NCI-H82 treated with DMSO at 0.1 percent for 48 hours (cell line): ENCODE results near the gene ZNF385B.

ENCODE experiments used
- DNase-seq: peaks from one replicate; lab custom pipeline; 2025; ENCODE audit not compliant: unreplicated experiment; lab: John Stamatoyannopoulos, UW

Gene ZNF385B

DNA sequence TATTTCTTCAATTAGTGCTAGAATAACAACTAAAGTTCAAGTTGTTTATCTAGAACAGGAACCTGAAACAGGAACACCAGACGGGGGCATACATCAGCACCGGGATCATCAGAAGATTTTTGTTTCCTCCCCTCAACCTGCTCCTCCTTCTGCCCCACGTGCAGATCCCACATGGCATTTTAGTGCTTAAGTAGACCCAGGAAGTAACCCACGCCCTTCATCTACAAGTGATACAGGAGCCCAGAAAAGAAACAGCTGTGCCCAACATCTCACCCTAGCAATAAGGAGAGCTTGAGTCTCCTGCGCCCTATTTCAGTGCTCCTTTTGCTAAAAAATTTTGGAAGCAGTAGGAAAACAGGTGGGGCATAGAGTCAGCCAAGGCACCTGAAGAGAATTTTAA, 5.2 kb downstream of the ZNF385B start:
- no peak for DNase-seq

DNA sequence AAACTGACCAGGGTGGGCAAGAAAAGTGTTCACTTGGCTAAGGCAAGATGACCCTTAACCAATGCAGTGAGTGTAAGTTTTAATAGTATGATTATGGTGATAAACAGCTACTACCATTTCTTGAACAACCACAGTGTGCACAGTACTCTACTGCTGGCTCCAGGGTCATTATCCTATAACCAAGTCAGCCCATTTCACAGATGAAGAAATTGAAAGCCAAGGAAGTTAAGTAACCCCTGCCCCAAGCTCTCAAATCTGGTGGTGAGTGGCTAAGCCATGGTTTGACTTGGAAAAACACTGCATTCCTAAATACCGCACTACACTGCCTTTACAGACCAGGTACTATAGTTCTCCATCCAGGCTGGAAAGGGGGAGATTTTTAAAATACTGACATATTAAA, 5.7 kb downstream of the ZNF385B start:
- DNase-seq, result no peak

DNA sequence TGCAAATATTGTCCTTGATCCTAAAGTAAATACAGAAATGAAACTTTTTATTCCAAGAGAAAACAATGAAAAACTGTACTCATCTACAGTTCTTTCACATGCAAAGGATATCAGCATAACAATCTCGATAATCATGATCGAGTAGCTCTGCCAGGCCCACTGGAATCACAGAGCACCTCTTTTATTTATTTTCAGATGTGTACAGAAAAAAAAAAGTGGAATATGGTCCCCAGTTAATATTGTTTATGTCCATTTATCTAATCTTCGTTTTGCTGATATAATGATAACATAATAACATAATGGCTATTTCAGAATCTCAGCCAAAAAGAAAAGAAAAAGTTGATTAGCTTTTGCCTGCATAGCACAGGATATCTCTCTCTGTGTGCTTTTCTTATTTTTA, 6.5 kb downstream of the ZNF385B start:
- DNase-seq, result no peak

DNA sequence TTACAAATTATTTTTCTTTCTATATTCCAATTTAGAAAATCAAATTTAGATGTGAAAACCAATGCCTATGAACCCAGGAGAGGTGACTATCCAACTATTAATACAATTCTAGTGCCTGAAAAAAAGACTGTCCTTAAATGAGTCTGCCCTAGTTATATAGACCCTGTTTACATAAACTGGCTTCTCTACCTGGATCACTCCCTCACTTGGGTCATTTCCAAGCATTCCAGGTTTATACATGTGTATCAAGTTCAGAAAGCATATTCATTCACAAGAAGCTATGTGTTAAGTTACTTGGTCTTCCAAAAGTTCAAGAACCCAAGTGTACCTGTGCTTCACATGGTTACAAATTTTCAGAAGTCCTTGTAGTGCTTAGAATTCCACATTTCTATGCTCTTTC, 8.3 kb downstream of the ZNF385B start:
- no peak for DNase-seq

DNA sequence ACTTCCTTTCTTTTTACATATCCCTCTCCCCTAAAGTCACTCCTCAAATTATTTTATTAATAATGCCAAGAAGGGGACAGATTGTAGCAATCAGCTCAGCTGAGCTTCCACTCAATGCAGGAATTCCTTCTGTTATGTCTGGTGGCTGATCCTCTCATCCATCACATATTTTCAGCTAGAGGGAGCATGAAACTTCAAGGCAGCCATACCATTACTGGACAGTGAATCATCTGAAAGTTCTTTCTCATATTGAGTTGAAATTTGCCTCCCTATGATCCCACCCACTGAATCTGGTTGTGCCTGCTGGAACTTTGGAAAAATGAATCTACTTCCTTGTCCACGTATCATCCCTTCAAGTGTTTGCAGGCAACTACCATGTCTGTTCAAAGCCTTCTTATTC, 11.2 kb downstream of the ZNF385B start:
- no peak for DNase-seq

DNA sequence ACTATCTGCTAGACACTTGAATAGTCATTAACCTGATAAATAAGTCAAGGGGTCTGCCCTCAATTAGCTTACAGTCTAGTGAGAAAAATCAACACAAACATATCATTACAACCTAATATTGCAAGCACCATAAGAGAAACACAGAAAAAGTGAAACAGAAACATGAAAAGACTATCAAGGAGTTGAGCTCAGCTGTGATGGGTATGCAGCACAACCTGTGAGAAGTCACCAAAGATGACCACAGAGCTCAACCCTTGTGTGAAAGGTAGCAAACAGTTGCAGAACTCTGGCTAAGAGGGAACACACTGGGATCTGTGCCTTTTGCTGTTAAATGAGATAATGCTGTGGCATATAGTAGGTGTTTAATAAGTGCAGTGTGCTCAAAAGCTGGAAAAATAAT, 11.7 kb downstream of the ZNF385B start:
- DNase-seq, result no peak

DNA sequence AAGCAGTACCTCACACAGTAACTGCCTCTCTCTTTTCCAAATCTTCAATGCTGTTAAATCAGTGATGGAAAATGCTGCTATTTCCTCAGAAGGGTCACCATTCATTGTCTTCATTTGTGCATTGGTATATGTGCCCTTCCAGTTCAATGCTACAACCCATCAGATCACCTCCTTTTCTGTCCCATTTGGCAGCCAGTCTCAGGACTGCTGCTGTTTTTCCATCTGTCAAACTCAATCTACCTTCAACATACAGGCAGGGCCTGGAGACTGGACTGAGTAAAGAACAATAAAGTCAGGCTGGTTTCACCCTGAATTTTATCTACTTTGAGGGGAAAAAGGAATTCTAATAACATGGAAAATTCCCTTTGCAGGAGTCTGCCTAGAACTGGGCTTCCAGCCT, 17.9 kb downstream of the ZNF385B start:
- no peak for DNase-seq

DNA sequence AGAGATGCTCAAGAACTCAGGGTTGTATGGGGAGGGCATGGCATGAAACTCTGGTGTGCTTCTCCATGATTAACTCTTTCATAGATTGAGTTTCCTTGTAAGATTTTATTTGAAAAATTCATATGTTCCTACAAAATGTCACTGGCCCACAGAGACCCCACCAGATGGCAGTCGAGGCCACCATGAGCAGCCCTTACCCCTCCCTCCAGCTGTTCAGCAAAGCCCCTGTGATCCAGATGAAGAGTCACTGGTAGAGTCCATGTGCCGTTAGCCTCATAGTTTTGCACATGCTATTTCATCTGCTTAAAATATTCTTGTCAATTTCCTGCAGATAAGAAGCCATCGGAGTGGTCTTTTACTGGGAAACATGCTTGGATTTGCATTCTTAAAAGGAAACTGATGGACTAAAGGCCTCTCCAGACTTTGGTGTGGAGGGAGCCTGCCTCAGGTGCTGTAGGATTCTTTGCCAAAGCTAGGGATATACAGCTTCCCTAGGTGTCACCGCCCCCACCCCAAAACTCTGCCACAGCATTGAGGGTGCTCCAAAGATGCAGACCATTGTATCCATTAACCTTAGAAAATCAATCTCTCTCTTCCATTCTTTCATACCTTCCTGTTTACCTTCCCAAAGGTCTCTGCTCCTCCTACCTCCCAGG, 18.8 kb downstream of the ZNF385B start:
- DNase-seq, result no peak

DNA sequence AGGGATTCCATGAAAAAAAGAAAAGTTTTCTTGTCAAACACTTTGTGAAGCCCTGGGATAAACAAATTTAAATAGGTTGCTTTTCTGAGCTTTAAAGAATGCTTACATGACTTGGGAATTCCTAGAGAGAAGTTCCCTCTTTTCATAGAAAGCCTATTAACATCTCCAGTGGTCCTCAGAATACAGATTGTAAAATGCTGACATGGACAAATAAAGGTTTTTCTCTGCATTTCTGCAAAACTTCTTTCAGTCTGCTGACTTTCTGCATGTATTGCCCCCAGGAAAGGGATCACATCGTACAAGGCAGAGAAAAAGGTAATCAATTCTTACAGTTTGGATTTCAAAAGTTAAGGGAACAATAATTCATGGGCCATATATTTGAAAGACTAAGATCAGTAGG, 20.6 kb downstream of the ZNF385B start:
- DNase-seq, result no peak

DNA sequence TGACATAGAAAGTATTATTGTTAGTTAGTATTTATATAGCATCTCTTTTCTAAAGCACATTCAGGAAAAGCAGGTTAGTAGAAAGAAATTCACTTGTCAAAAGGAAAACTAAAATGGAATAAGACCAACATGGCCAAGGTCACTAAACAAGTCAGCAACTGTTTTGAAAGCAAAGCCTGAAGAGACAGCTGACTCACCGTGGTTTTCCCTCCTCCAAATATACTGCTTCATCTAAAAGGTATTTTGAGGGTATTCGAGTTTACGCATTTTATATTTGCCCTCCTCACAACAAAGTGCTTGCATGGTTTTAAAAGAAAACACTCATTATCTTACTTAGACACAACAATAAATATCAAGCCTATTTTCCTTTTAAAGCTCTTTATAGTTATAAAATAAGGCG, 24.0 kb downstream of the ZNF385B start:
- no peak for DNase-seq

DNA sequence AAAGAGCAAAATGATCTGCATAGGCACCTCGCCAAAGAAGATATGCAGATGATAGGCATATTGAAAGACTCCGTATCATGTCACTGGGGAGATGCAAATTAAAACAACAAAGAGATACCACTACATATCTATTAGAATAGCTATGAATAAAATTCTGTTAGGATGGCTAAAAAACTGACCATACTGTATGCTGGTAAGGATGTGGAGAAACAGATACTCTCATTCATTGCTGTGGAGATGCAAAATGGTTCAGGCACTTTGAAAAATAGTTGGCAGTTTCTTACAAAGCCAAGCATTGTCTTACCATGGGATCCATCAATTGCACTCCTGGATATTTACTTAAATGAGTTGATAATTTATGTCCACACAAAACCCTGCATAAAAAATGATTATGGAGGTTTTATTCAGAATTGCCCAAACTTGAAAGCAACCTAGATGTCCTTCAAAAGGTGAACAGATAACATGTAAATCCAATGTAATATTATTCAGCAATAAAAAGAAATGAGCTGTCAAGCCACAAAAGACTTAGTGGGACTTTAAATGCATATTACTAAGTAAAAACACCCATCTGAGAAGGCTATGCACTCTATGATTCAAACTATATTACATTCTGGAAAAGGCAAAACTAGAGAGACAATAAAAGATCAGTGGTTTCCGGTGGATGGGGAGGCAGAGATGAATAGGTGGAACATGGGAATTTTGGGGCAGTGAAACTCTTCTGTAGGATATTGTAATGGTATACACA, 31.2 kb downstream of the ZNF385B start:
- no peak for DNase-seq

DNA sequence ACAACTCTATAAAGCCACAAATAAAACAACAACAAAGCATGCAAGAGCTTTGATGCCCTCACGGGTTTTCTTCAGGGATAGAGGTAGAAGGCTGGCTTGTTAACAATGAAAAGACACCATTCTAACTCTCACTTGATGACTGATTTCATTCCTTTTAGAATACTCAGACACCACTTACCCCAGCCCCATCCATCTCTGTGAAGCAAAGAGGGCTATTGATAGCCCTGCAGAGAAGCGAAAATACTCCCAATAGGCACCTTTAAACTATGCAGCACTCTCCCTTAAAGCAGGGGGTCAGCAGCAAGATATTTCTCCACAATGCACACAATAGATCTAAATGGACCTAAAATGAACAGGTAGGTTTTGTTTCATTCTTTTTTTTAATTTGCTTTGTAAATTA, 35.1 kb downstream of the ZNF385B start:
- no peak for DNase-seq

DNA sequence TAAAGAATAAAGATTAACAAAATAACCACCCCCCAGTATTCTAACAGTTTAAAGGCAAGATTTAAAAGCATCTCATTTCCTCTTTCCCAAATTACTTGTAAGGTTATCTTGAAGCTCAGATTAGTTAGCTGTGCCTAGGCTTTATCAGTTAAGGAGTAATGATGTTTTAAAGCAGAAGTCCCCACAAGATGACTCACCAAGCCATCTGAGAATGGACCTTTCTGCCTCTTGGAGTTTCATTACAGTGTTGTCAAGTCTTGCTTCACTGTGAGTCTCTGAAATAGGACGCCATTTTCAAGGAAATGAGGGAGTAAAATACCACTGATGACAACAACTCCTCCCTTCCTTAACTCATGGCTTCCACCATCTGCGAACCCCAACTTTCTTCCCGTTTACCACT, 35.9 kb downstream of the ZNF385B start:
- DNase-seq, result peak; percentile 71

DNA sequence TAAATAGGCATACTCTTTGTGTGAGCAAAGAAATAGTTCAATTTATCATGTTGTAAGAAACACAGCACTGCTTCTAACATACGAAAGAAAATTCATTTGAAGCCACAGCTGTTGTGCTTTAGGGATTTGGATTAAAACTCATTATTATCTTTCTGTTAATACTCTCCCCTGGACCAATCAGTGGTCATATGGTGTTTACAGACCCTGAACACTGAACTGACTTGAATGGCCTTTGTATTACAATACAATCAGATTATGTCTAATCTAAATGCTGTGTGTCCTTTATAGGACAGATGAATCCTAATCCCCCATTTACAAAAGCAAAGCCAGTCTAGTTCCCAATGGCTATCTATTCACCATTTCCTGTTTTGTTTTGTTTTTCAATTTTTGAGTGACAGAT, 36.5 kb downstream of the ZNF385B start:
- peak; percentile 99 for DNase-seq

DNA sequence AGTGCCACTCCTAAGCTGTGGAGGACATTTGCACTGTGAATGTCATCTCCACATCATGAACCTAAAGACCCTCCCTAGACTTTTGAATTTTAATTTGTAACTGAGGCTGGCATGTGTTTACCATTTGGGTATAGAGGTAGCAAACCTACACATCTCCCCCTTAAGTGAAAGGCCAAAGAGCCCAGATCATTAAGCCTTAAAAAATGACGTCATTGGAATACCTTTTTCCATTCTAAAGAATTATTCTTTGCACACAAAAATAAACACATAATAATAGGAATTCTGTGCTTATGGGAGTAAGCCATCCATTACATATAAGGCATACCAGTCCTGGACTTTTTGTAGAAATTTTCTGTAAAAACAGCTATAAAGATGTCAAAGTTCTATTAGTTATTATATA, 38.9 kb downstream of the ZNF385B start:
- no peak for DNase-seq

DNA sequence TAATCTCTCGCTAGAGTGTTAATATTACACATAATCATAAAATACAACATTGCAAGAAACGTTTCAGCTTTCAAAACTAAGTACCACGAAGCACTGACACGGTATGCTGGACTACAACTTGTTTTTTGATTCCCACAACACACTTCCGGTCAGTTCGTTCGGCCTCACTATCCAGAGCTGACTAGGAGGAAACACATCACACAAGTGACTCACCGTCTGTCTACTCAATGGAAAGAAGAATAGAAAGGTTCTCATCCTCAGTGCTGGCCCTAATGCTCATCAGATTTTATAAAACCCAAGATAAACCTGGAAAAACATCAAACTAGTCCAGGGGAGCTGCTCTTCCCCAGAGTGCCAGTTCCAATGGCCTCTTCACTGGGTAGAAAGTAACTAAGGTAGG, 42.9 kb downstream of the ZNF385B start:
- no peak for DNase-seq

DNA sequence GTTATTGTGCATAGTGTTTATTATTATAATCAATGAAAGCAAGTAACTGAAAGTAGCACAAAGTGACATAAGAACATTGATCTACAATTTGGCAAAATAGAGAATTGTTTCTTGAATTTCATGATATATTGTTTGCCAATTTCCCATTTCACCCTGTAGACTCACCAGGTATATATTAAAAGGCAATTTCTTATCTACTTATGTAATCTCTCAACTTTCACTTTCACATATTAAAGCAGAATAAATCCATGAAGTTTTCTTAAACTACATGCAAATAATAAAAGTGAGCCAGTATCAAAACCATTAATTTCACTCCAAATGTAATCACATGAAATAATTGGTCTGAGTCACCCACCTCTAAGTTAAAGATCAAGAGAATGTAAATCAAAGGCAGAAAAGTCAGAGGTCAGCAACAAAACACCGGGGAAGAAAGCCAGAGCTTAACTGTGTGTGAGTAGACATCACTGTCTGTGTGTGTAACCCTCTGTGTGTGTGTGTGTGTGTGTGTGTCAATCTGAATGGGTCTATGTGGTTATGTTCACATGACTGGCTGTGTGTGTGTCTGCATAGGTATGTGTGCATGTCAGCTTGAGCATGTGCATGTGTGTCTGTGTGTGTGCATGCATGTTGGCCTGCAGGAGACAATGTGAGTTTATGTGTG, 44.1 kb downstream of the ZNF385B start:
- DNase-seq, result no peak

DNA sequence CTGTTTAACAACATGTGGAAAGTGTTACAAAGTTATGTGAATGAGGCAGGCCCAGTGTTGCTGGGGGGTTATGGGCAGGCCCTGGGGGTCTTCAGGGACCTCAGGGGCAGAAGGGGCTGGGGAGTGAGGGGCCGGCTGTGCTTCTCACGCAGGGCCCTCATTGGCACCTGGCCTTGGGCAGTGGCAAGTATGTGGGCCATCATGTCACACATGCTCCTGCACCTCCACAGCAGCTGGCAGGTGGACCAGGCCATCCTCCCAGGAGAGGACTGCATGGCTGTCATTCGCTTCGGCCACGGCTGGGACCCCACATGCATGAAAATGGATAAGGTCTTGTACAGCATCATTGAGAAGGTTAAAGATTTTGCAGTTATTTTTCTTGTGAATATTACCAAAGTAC, 47.4 kb downstream of the ZNF385B start:
- no peak for DNase-seq

DNA sequence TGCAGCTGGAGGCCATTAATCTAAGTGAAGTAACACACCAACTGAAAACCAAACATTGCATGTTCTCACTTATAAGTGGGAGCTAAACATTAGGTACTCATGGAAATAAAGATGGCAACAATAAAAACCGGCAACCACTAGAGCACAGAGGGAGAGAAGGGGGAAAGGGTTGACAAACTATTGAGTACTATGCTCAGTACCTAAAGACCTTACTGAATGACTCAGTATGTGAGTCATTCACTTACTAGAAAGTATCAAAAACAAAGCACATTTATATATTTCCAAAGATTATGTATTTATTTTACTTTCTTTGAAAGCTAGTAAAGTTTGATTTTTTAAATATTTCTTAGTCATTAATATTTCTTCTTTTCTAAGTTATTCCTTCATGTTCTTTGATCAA, 48.9 kb downstream of the ZNF385B start:
- DNase-seq, result no peak

DNA sequence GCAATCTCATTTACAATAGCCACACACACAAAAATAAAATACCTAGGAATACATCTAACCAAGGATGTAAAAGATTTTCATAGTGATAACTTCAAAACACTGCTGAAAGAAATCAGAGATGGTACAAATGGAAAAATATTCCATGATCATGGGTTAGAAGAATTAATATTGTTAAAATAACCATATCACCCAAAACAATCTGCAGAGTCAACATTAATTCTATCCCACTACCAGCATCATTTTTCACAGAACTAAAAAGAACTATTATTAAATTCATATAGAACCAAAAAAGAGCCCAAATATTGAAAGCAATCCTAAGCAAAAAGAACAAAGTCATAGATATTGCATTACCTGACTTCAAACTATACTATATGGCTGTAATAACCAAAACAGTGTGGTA, 50.4 kb downstream of the ZNF385B start:
- no peak for DNase-seq

DNA sequence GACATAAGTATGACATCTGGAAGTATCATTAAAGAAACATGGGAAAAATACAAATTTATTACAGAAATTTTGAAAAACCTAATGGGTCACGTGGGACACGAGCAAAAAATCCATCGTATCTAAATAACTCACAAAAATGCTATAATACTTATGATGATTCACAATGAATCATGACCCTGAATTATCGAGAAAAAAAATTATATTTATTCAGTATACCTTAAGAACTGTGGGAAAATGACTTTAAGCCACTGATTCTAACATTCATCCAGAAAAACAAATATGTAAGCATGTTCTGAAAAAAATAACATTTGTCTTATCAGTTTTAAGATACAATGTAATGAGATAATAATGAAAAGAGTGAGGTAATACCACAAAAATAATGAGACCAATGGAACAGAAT, 51.8 kb downstream of the ZNF385B start:
- DNase-seq, result no peak

DNA sequence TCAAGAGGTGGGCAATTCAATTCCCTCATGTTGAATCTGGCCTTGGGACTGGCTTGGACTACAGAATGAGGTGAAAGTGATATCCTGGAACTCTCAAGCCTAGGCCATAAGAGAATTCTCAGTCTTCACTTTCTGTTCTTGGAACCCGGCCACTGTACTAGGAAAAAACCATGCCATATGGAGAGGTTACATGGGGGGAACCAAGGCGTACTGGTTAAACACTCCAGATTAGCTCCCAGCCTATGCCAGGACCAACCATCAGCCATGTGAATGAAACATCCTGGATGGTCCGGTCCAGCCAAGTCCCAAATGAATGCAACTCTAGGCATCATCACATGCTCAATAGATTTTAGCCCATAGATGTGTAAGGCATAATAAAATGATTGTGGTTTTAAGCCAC, 56.4 kb downstream of the ZNF385B start:
- no peak for DNase-seq

DNA sequence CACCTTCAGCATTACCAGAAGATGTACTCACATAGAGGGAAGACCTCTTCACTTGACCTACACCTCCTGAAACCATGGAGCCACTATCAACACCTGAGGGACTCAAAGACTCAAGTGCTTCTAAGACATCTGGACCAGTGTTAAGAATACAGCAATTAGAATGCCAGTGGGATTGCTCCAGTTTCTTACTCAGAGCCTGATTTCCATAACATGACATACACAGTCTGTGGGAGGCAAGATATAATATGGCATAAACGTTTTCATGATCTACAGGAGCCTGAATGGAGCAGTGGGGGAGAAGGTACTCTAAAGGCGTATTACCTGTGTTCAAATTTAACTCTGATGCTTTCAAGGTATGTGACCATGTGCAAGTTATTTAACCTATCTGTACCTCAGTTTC, 57.2 kb downstream of the ZNF385B start:
- no peak for DNase-seq
